HFF-Myc (cell line): ENCODE measurements around the gene HOXD8.

Experiments used
- DNase-seq: peaks from one replicate; pipeline ENCODE4 v3.0.0-alpha.2; 2011; ENCODE audit warnings: low read depth; ENCODE audit errors: extremely low read depth
- H3K4me3 ChIP-seq: replicated peaks from 2 replicates; pipeline ENCODE4 v1.5.1; 2011; ENCODE audit warnings: low read depth, mild to moderate bottlenecking, control low read depth, low read length
- CTCF ChIP-seq: IDR thresholded peaks from 2 replicates; pipeline ENCODE4 v1.5.1; 2012; ENCODE audit warnings: mild to moderate bottlenecking, low read depth, low read length, control low read depth; ENCODE audit errors: missing control alignments

The HOXD8 gene

GRCh38 chr2:176137252-176137580 is 7.7 kb downstream of the HOXD8 start:
- DNase-seq: no peak
- no peak overlapping the region for H3K4me3 ChIP-seq
- TF ChIP-seq CTCF: no peak

GRCh38 chr2:176137906-176138305 is 8.4 kb downstream of the HOXD8 start:
- no peak overlapping the region for H3K4me3 ChIP-seq
- DNase-seq: no peak
- no peak for TF ChIP-seq CTCF

- TF ChIP-seq CTCF: no peak
- no peak for DNase-seq
- H3K4me3 ChIP-seq: no peak overlapping the region
These were observed 9.0 kb downstream of the HOXD8 start for GRCh38 chr2:176138526-176138922.

- no peak overlapping the region for H3K4me3 ChIP-seq
- no peak for DNase-seq
- TF ChIP-seq CTCF: no peak
These were observed 9.6 kb downstream of the HOXD8 start for GRCh38 chr2:176138923-176139660.

GRCh38 chr2:176139661-176140512 is 10.4 kb downstream of the HOXD8 start:
- no peak for DNase-seq
- peak overlapping the region; percentile 30 for H3K4me3 ChIP-seq
- no peak for TF ChIP-seq CTCF

- no peak for DNase-seq
- H3K4me3 ChIP-seq: peak overlapping the region; percentile 30
- TF ChIP-seq CTCF: peak; percentile 89
These were observed 11.2 kb downstream of the HOXD8 start for GRCh38 chr2:176140513-176141317.
